AG08396 (cell line): ENCODE data around the gene SIX4.

Source experiments
- DNase-seq: peaks from one replicate; pipeline ENCODE4 v3.0.0; 2012; ENCODE audit warnings: low spot score, mixed read lengths

SIX4 gene

DNA sequence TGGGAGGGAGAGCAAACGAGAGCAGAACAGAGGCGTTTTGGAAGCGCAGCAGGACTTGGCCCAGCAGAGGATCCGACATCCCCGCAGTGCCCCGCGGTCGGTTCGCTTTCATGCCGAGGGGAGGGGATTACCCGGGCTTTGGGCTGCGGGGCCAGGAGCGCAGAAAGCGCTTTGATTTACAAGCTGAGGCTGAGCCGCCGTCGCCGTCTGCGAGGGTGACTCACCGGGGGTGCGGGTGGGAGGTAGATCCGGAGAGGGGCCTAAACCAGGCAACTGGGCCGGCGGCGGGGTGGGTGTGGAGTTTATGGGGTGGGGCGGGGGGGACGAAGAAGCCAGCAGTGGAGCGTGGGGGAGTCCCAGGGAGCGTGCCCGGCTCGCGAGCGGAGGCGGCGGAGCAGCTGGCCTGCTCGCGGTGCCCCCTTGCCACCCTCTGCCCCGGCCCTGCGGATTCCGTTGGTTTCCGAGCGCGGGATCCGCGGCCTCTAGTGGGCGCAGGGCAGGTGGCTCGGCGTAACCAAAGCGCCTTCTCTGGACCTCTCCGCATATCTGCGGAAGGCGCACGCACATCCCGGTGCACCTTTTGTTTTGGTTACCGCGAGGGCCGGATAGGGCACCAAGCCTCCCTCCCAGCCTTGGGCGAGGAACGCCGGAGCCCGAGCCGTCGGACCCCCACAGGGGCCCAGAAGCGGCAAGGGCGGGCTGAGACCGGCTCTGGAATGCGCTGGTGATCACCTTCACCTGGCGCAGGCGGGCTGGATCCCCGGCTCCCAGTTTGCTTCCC is 2.6 kb downstream of the SIX4 start:
- DNase-seq, result peak; percentile 60

DNA sequence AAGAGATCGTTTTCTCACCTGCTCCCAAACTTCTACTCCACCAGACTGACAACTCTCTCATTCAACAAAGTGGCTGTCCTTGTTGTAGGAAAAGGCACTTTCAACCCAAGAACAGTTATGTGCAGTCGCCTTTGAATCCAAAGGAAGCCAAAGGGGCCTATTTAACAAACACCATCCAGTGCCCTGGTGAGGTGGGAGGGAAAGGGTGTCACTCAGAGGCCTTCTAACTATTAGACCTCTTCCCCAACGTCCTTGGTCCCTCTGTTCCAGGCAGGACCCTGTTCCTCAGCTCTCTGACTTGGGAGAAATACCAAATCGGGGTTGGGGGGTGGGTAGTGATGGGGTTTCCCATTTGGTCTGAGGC is 3.2 kb downstream of the SIX4 start:
- DNase-seq, result peak; percentile 12

DNA sequence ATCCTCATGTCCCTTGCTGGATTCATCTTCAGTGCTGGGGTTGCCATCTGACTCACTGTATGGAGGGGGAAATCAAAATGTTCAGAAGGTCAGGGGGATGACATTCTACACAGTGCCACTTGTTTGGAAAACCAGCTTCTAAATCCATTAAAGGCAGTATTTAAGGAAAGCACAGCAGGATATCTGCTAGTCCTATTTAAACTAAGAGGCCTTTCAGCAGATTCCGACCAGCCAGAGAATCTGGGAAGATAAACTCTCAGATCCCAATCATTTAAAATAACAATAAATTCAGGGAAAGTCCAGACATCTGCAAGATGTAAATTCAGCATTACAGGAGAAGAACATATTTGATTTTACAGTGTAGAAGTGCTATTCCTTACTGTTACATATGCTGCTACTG is 3.8 kb downstream of the SIX4 start:
- no peak for DNase-seq

DNA sequence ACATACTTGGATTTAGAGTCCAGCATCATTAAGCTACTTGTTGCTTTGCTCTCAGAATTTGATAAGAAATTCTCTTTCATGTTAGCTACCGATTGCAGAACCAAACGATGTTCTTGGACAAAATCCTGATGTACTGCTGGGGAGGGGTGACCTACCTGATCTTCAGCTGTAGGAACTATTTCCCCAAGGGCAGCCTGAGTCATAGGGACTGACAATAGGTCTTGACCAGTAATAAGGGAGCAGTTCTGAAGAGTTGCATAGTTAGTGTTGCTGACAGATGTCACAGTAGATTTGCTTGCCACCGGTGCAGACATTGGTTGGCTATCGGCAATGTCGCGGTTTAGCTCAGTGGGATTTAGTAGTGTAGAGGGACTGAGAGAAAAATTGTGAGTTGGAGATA is 10.6 kb downstream of the SIX4 start:
- no peak for DNase-seq

DNA sequence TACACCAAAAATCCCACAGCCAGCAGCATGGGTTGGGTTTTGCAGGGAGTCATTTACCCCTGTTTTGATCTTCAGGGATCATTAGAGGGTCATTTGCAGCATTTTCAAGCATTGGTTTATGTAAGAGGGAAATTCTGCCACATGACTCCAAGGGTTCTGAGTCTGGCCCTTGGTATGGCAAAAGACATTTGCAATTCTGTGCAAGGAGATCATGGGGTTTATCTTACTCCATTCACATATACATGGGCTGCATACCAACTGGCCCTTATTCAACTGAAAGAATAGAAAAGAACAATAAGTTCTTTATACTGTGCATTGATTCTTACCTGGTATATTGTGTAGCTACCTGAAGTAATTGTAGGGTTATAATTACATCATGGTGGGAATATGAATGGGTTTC is 13.7 kb downstream of the SIX4 start:
- no peak for DNase-seq

DNA sequence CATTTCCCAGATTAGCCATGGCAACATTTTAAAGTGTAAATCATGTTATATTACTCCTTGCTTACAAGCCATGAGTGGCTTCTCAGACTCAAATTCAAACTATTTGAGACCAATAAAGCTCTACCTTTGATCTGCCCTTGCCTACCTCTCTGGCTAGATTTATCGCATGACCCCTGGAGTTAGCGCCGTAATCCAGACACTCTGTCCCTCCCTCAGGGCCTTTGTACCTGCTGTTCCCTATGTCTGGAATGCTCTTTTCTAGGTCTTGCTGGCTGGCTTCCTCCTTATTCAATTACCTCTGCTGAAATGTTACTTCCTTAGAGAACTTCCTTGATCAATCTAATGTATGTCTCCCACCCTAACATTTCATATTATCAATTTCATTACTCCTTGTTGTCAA is 16.3 kb downstream of the SIX4 start:
- no peak for DNase-seq

DNA sequence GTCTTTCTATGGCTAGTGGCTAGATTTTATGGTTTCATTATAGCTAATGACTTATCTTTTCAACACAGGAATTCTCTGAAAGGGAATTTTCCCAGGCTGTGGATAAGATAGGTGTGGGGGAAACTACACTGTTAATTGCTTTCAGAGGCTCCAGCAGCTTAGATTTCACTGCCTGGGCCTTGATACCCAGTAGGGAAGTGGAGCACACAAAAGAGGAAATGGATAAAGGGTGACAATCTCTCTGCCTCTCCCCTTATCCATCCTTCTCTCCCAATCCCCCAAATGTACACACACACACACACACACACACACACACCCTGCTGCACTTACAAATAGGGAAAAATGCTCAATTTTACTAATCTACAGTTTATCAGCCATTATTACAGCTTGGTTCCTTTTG is 19.1 kb downstream of the SIX4 start:
- no peak for DNase-seq

DNA sequence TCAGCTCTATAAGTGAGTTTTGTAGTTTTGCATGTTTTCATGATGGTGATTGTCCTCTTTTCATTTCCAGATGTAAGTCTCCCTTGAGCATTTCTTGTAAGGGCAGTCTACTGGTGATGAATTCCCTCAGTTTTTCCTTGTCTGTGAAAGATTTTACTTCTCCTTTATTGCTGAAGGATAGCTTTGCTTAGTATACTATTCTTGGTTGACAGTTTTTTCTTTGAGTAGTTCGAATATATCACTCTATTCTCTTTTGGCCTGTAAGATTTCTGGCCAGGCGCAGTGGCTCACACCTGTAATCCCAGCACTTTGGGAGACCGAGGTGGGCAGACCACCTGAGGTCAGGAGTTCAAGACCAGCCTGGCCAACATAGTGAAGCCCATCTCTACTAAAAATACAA is 23.6 kb downstream of the SIX4 start:
- DNase-seq, result no peak

DNA sequence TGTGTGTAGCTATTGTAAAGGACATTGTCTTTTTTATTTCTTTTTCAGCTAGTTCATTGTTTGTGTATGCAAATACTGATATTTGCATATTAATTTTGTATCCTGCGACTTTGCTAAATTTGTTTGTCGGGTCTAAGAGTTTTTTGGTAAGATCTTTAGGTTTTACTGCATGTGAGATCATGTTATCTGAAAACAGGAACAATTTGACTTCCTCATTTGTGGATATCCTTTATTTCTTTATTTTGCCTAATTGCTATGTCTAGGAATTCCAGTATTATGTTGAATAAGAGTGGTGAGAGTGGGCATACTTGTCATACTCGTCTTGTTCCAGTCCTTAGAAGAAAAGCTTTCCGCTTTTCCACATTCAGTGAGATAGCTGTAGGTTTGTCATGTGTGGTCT is 28.8 kb downstream of the SIX4 start:
- no peak for DNase-seq

DNA sequence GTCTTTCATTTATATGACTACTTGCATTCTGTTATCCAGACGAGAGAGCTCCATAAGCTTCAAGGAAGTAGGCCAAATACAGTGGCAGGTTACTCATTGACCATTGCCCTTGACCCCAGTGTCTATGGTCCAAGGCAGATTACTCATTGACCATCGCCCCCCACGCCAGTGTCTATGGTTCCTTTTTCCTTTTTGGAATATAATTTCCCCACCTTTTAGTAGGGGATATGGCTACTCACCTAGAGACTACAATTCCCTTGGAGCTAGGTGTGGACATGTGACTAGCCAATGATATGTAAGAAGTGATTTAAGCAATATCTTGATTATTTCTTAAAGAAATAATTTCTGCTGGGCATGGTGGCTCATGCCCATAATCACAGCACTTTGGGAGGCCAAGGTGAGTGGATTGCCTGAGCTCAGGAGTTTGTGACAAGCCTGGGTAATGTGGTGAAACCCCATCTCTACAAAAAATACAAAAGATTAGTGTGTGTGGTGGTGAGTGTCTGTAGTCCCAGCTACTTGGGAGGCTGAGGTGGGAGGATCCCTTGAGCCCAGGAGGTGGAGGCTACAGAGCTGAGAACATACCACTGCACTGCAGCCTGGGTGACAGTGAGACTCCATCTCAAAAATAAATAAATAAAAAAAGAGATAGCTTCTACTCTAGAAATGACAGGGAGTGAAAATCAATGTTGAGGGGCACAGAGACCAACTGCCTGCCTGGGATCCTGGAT is 32.6 kb downstream of the SIX4 start:
- no peak for DNase-seq

DNA sequence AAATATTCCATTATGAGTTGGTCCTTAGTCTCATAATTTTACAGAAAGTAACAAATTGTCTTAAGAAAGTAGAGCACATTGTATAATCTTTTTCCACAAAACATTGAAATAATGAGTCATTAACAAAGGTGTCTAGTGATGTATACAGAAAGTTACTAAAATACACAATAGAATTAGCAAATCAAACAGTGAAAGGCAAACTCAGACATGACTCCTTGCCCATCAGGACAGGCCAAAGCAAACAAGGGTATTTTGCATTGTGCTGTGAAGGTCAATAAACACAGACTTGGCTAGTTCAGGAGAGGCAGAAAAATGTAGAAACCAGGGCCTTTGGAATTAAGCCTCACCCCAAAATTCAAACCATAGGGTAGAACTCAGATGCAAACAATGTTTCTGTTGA is 37.3 kb downstream of the SIX4 start:
- DNase-seq, result no peak

DNA sequence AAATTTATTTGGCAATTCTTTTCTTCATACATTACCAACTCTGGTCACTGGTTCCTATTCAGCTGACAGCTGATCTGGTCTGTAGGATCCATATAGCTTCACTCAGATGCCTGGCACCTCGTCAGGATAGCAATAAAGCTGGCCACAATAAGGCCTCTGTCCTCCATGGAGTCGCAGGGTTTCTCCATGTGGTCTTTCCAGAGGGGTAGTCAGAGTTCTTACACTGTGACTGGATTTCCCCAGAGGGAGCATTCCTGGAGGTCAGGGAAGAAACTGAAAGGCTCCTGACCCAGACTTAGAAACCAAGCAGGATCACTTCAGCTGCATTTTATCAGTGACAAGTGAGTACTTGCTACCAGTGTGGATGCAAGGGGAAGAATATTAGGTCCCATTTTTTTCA is 39.9 kb downstream of the SIX4 start:
- no peak for DNase-seq

DNA sequence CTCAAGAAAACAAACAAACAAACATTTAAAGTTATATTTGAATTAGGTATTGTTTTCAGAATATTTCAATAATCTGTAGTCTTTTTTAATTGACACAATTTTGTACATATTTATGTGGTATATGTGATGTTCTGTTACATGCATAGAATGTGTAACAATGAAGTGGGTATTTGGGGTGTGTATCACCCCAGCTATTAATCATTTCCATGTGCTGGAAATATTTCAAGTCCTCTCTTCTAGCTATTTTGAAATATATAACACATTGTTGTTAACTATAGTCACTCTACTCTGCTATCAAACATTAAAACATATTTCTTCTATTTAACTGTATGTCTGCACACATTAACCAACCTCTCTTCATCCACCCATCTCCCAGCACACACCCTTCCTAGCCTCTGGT is 42.9 kb downstream of the SIX4 start:
- no peak for DNase-seq

DNA sequence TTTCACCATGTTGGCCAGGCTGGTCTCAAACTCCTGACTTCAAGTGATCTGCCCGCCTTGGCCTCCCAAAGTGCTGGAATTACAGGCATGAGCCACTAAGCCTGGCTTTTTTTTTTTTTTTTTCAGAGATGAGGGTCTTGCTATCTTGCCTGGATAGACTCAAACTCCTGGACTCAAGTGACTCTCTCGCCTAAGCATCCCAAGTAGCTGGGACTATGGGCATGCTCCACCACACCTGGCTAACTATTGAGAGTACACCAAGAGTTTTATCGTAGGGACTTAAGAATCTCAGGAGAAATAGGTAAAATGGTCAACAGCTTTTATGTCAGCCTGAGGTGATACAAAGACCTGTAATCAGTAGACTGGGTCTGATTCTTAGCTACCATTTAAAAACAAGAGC is 43.6 kb downstream of the SIX4 start:
- DNase-seq, result no peak

DNA sequence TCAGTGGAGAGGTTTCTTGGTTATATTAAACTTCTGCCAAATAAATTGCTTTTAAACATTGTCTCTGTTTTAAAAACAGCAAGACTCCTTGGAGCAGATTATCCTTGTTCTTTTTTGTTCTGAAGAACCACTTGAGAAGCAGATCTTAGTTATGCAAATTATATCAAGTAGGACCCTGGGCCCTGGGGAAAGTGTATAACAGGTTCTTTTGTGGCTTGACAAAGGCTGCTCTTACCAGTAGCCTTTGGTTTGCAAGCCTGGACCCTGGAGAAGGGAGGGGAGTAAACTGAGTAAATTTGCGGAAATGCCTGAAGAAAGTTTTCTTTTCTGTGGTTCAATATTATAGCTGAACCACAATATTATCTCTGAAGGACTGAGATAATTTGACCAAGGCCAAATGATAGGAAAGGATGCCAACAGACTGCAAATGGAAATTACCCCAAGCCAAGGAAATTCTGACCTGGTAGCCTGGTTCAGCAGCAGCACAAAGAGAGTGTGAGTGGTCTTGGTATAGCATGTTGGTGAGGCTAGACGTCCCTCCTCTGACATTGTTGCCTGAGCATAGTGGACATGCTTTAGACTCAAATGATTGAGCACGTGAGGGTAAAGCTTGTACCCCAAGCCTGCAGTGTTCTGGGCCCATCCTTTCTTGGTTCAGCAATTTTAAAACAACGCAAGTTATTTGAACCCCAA is 44.4 kb downstream of the SIX4 start:
- no peak for DNase-seq

DNA sequence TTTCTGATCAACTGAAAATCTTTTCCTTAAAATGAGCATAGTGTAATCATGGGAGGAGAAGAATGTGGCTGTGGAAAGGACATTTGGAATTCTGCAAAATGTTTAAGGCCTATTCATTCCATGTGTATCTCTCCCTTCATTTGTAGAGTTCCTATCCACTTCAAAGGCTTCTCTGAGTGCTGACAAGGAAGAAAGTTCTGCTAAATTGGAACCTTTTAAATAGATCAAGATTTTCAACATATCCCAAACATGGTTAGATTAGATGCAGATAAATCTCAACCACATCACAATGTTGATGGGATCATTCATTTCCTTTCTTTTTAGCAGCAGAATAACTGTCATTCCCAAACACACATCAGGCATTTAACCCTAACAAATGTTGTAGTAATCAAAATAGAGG is 46.5 kb downstream of the SIX4 start:
- no peak for DNase-seq

DNA sequence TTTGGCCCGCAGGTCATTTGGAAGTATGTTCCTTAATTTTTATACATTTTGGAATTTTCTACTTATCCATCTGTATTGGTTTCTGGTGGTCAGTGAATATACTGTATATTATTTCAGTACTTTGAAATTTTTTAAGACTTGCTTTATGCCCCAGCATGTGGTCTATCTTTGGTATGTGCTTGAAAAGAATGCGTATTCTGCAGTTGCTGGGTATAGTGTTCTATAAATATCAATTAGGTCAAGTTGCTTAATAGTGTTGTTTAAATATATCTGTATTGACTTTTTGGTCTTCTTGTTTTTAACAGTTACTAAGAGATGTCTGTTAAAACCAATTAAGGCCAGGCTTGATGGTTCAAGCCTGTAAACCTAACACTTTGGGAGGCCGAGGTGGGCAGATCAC is 53.2 kb downstream of the SIX4 start:
- DNase-seq, result no peak

DNA sequence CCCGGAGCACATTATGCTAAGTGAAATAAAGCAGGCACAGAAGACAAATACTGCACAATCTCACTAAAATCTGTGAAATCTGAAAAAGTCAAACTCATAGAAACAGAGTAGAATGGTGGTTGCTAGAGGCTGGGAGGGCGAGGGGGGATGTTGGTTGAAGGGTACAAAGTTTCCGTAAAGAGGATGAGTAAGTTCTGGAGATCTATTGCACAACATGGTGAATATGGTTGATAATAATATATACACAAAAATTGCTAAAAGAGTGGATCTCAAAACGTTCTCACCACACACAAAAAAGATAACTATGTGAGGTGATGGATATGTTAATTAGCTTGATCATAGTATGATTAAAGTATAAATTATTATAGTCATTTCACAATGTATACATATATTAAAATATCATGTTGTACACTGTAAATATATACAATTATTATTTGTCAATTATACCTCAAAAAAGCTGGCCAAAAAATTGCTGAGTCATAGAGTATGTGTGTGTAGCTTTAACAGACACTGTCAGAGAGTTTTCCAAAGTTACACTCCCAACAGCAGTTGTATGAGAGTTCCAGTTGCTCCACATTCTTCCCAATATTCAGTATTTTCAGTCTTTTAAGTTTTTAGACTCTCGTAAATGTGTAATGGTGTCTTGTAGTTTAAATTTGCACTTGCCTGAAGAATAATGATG is 55.6 kb downstream of the SIX4 start:
- DNase-seq, result no peak

DNA sequence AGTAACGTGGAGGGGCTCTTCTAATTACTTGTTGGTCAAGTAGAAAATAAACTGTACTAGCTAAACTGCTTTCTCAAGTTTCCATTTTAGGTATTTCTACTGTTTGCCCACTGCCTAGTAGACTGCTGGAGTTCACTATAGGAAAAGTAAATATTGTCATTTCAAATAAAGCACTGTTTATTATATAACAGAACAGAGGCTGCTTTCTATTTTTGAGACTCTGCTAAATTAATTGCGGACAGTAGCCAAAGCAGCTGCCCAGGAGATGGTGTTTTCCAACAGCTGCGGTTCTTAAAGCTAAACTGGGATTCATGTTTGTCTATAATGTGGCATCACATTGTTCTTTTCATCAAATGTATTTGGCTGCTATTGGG is 59.0 kb downstream of the SIX4 start:
- DNase-seq, result no peak

DNA sequence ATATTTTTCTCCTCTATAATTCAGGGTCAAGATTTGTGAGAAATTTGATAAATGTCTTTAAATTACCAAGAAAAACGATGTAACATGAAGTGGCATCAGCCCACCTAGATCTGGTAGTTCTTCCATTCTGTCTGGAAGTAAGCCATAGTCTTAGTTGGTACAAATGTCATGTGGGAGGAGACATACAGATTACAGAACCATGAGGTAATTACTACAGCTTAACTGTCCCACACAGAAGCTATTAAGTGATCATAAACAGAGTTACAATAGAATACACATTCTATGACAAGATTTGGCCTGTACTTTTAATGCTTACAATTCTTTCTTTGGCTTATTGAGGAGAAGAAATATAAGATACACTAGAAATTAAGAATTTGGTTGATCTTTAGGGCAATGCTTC is 61.2 kb downstream of the SIX4 start:
- DNase-seq, result no peak

DNA sequence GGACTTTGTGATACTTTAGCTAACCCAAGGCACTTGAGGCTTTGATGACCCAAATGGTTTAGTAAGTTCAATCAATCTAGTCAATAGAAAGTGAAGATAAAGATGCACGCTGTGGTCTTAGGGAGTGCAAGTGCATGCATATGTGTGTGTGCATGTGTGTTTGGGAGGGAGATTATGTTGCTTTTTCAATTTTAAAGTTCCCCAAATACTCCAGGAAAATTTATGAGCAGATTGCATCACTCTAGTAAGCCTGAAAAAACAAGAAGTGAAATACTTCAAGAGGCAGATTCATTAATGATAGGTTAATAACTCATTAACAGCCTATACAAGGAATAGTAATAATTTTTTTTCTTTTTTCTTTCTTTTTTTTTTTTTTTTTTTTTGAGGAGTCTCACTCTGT is 62.4 kb downstream of the SIX4 start:
- no peak for DNase-seq
